ENCODE data around the gene ARGLU1. TPM values are rescaled to one million over a fixed set of nuclear protein-coding genes. Genes with fewer than 3 reads are reported as not detected.

The ARGLU1 gene
- total RNA-seq, 1 donor: 41.8 TPM

- DNase-seq (ENCODE audit: low read depth): no peak
- H3K4me3 ChIP-seq (ENCODE audit: low read depth, low read length): no peak overlapping the region
- TF ChIP-seq CTCF (IDR thresholded peaks at IDR 0.05; ENCODE audit: insufficient read depth, low read length): no peak
These were observed 20.4 kb upstream of the ARGLU1 start for GRCh38 chr13:106588367-106588766.

GRCh38 chr13:106587787-106588186 lies 19.9 kb upstream of the ARGLU1 start:
- no peak for DNase-seq (ENCODE audit: low read depth)
- no peak overlapping the region for H3K4me3 ChIP-seq (ENCODE audit: low read depth, low read length)

GRCh38 chr13:106586648-106587166 lies 18.8 kb upstream of the ARGLU1 start:
- no peak overlapping the region for H3K4me3 ChIP-seq (ENCODE audit: low read depth, low read length)
- no peak for TF ChIP-seq CTCF (IDR thresholded peaks at IDR 0.05; ENCODE audit: insufficient read depth, low read length)

More at GRCh38 chr13:106587787-106588186, 19.9 kb upstream of the ARGLU1 start:
- TF ChIP-seq CTCF (IDR thresholded peaks at IDR 0.05; ENCODE audit: insufficient read depth, low read length): no peak

GRCh38 chr13:106581225-106581624 lies 13.3 kb upstream of the ARGLU1 start:
- DNase-seq (ENCODE audit: low read depth): no peak
- H3K4me3 ChIP-seq (ENCODE audit: low read depth, low read length): no peak overlapping the region
- TF ChIP-seq CTCF (IDR thresholded peaks at IDR 0.05; ENCODE audit: insufficient read depth, low read length): no peak

More at GRCh38 chr13:106586648-106587166, 18.8 kb upstream of the ARGLU1 start:
- DNase-seq (ENCODE audit: low read depth): no peak

GRCh38 chr13:106575896-106576295 lies 8.0 kb upstream of the ARGLU1 start:
- DNase-seq (ENCODE audit: low read depth): no peak
- no peak for TF ChIP-seq CTCF (IDR thresholded peaks at IDR 0.05; ENCODE audit: insufficient read depth, low read length)
- H3K4me3 ChIP-seq (ENCODE audit: low read depth, low read length): no peak overlapping the region

GRCh38 chr13:106573868-106574267 lies 5.9 kb upstream of the ARGLU1 start:
- H3K4me3 ChIP-seq (ENCODE audit: low read depth, low read length): no peak overlapping the region
- TF ChIP-seq CTCF (IDR thresholded peaks at IDR 0.05; ENCODE audit: insufficient read depth, low read length): no peak
- peak; percentile 74 for DNase-seq (ENCODE audit: low read depth)

GRCh38 chr13:106573284-106573846 lies 5.4 kb upstream of the ARGLU1 start:
- DNase-seq (ENCODE audit: low read depth): peak; percentile 82
- no peak for TF ChIP-seq CTCF (IDR thresholded peaks at IDR 0.05; ENCODE audit: insufficient read depth, low read length)
- no peak overlapping the region for H3K4me3 ChIP-seq (ENCODE audit: low read depth, low read length)
